Gastroesophageal sphincter (tissue), 4 donors: ENCODE results near the gene FBXO39. TPM values are rescaled to one million over a fixed set of nuclear protein-coding genes. Genes with fewer than 3 reads are reported as not detected.

Source experiments
- ATAC-seq: fragments of 150-250 bp; one replicate; pipeline ENCODE4 v1.9.1; 2016; ENCODE audit warnings: mild to moderate bottlenecking, moderate library complexity
- H3K27ac ChIP-seq, 4 donors: fragments of 200-600 bp; sonication (generic) in 3 of 4; 1 replicate in 3 of 4; 2 replicates in 1 of 4; pipeline ENCODE4 v1.5.1; 2016 to 2019
- H3K27me3 ChIP-seq: fragments of 200-600 bp; sonication (generic); one replicate; pipeline ENCODE4 v1.5.1; 2019
- H3K36me3 ChIP-seq, 2 donors: fragments of 200-600 bp; sonication (generic); one replicate each; pipeline ENCODE4 v1.5.1; 2019; ENCODE audit warnings: control low read depth in 1 of 2
- H3K4me1 ChIP-seq, 3 donors: fragments of 200-600 bp; sonication (generic); 1 replicate in 2 of 3; 2 replicates in 1 of 3; pipeline ENCODE4 v1.5.1; 2016 to 2019; ENCODE audit warnings: control low read depth in 2 of 3
- H3K4me3 ChIP-seq, 2 donors: fragments of 200-600 bp; sonication (generic); one replicate each; pipeline ENCODE4 v1.5.1; 2019; ENCODE audit warnings: mild to moderate bottlenecking in 1 of 2, moderate library complexity in 1 of 2
- H3K9me3 ChIP-seq, 3 donors: fragments of 200-600 bp; sonication (generic); one replicate each; pipeline ENCODE4 v1.5.1; 2017 to 2019; ENCODE audit warnings: control low read depth in 2 of 3
- EP300 ChIP-seq: sonication (generic); formaldehyde crosslinking; IDR thresholded peaks from one replicate; pipeline ENCODE4 v1.6.1; 2017; ENCODE audit warnings: antibody characterized with exemption, mild to moderate bottlenecking
- POLR2A ChIP-seq, 2 donors: fragments of 450-650 bp; IDR thresholded peaks; one replicate each; pipeline ENCODE4 v1.6.1; 2017; ENCODE audit warnings: antibody characterized with exemption in 2 of 2, mild to moderate bottlenecking in 2 of 2, moderate library complexity in 1 of 2
- POLR2AphosphoS5 ChIP-seq: sonication (generic); formaldehyde crosslinking; IDR thresholded peaks from one replicate; pipeline ENCODE4 v1.6.1; 2017; ENCODE audit warnings: antibody characterized with exemption
- WGBS, 2 donors: methylation state at CpG; one replicate each; pipeline ENCODE4 v1.1.5; 2018; ENCODE audit warnings: low coverage in 1 of 2; 5-methylcytosine and 5-hydroxymethylcytosine counted together
- total RNA-seq, 4 donors: library from RNA; depleted of rRNA; stranded (reverse); fragments of >200 nt; gene quantifications; one replicate each; pipeline ENCODE4 v1.1.0, GENCODE V29; 2016
- TF ChIP-seq, protein P1 (sequence below), 4 experiments: fragments of 200-600 bp in 2 of 4; fragments of 450-650 bp in 2 of 4; sonication (generic) in 1 of 4; IDR thresholded peaks; one replicate each; pipeline ENCODE4 v1.5.1; 2017 to 2019; ENCODE audit warnings: antibody characterized with exemption in 4 of 4, mild to moderate bottlenecking in 2 of 4, moderate library complexity in 2 of 4

FBXO39 gene
- total RNA-seq, 4 donors from 2014 or later = 2.3 TPM; not detected in 3

- Histone ChIP-seq H3K9me3 (peaks cover 0 to 14% (median 0%) of the 10 kb centered on the region in 3 donors), H3K4me1 (no peaks in the 10 kb centered on the region), H3K27me3 (peaks cover 62% of the 10 kb centered on the region), H3K27ac (no peak overlapping the region), H3K36me3 (no peaks in the 10 kb centered on the region), H3K4me3 (no peak overlapping the region)
- no peak for ATAC-seq
- WGBS, 2 donors = 43 to 44% methylated on average over 8 to 10 of the region's 10 CpGs
- TF ChIP-seq EP300 (no peak), POLR2A (IDR thresholded peaks at IDR 0.05) (no peak), POLR2AphosphoS5 (no peak)
- TF ChIP-seq, protein P1, sequence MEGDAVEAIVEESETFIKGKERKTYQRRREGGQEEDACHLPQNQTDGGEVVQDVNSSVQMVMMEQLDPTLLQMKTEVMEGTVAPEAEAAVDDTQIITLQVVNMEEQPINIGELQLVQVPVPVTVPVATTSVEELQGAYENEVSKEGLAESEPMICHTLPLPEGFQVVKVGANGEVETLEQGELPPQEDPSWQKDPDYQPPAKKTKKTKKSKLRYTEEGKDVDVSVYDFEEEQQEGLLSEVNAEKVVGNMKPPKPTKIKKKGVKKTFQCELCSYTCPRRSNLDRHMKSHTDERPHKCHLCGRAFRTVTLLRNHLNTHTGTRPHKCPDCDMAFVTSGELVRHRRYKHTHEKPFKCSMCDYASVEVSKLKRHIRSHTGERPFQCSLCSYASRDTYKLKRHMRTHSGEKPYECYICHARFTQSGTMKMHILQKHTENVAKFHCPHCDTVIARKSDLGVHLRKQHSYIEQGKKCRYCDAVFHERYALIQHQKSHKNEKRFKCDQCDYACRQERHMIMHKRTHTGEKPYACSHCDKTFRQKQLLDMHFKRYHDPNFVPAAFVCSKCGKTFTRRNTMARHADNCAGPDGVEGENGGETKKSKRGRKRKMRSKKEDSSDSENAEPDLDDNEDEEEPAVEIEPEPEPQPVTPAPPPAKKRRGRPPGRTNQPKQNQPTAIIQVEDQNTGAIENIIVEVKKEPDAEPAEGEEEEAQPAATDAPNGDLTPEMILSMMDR (IDR thresholded peaks at IDR 0.05) = no peak
These were observed 11.2 kb downstream of the FBXO39 start for GRCh38 chr17:6787081-6787693.

- no peak for ATAC-seq
- WGBS, 2 donors = 63 to 69% methylated on average over 3 to 4 of the region's 4 CpGs
- no peak overlapping the region for H3K27ac ChIP-seq
These were observed 13.1 kb downstream of the FBXO39 start for GRCh38 chr17:6789146-6789545.

DNA sequence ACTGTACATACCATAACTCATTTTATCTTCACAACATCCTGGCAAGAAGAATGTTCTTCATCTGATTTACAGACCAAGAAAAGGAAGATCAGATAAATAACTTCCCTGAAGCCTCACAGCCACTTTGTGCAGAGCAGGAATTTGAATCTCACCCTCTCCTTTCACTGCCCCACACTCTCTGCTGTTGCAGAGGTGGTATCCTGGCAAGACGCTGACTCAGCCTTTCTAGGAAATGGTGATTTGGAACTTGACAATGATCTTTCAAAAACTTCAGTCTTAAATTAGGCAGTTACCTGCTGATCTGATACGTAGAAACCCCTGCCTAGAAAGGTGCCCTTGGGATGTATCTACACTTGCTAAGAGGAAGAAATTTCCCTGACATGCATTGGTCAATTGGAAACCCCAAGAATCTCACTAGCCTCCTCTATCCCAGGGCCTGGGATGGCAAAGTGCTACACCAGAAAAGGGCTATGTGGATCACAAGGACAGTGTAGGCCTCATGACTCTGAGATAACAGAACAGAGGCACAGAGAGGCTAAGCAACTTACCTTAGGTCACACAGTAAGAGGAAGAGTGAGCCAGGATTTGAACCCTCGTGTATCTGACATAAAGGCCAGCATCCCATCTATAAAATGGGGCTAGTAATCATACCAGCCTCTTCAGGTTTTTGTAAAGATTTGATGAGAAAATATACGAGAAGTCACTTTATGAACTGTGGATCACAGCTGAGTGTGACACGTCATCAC is 17.9 kb downstream of the FBXO39 start:
- TF ChIP-seq POLR2AphosphoS5 (no peak), EP300 (no peak), POLR2A (IDR thresholded peaks at IDR 0.05) (no peak)
- TF ChIP-seq, protein P1 (IDR thresholded peaks at IDR 0.05) = no peak
- 67 to 77% methylated on average over 4 of the region's 5 CpGs for WGBS, 2 donors

More at GRCh38 chr17:6789146-6789545, 13.1 kb downstream of the FBXO39 start:
- Histone ChIP-seq H3K27me3 (peaks cover 74% of the 10 kb centered on the region), H3K9me3 (peaks cover 0 to 14% (median 0%) of the 10 kb centered on the region in 3 donors), H3K36me3 (no peaks in the 10 kb centered on the region), H3K4me1 (no peaks in the 10 kb centered on the region), H3K4me3 (no peak overlapping the region)
- no peak for TF ChIP-seq EP300
- TF ChIP-seq POLR2A (IDR thresholded peaks at IDR 0.05) = no peak
- TF ChIP-seq POLR2AphosphoS5 = no peak
- TF ChIP-seq, protein P1 (IDR thresholded peaks at IDR 0.05) = no peak

GRCh38 chr17:6796017-6796886 is 20.2 kb downstream of the FBXO39 start:
- WGBS, 2 donors = 55 to 64% methylated on average over 6 to 9 of the region's 10 CpGs
- no peak for ATAC-seq
- no peaks in the 10 kb centered on the region for H3K36me3 ChIP-seq
- peaks cover 45% of the 10 kb centered on the region for H3K27me3 ChIP-seq
- no peaks in the 10 kb centered on the region for H3K9me3 ChIP-seq
- H3K27ac ChIP-seq = no peak overlapping the region
- no peak overlapping the region for H3K4me3 ChIP-seq
- H3K4me1 ChIP-seq = no peaks in the 10 kb centered on the region
- TF ChIP-seq POLR2A (IDR thresholded peaks at IDR 0.05) (no peak), POLR2AphosphoS5 (no peak), EP300 (no peak)
- TF ChIP-seq, protein P1 (IDR thresholded peaks at IDR 0.05) = no peak

More for the DNA sequence above, 17.9 kb downstream of the FBXO39 start:
- H3K4me3 ChIP-seq = no peak overlapping the region
- ATAC-seq = no peak
- H3K4me1 ChIP-seq = no peaks in the 10 kb centered on the region
- no peaks in the 10 kb centered on the region for H3K9me3 ChIP-seq
- H3K27ac ChIP-seq = no peak overlapping the region
- peaks cover 53% of the 10 kb centered on the region for H3K27me3 ChIP-seq
- no peaks in the 10 kb centered on the region for H3K36me3 ChIP-seq
